ENCODE measurements around the gene TPRG1L.

DNA sequence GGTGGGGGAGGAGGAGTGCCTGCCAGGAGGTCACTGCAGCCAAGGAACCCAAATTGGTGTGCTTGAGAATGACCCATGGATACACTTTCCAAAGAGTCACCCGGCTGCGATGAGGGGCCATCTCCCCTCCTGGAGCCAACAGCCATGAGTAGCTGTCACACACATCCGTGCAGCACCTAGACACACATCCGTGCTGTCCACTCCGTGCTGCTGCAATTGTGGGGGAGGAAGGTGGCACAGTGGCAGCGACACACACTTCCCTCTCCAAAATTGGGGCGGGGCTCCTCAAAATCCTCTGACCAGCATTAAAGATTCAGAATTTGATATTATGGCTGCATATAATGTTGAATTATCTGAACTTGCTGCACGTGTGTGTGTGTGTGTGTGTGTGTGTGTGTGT, 43.3 kb downstream of the TPRG1L start:
- TF ChIP-seq CHD4 (IDR thresholded peaks at IDR 0.05), result no peak
- no peak for TF ChIP-seq ZNF592 (IDR thresholded peaks at IDR 0.05)
- no peak for TF ChIP-seq HCFC1 (IDR thresholded peaks at IDR 0.05; ENCODE audit: low read length)
- no peak for TF ChIP-seq EZH2 (IDR thresholded peaks at IDR 0.05; ENCODE audit: borderline replicate concordance, control insufficient read depth, low read depth, low read length)
- TF ChIP-seq, protein P1, sequence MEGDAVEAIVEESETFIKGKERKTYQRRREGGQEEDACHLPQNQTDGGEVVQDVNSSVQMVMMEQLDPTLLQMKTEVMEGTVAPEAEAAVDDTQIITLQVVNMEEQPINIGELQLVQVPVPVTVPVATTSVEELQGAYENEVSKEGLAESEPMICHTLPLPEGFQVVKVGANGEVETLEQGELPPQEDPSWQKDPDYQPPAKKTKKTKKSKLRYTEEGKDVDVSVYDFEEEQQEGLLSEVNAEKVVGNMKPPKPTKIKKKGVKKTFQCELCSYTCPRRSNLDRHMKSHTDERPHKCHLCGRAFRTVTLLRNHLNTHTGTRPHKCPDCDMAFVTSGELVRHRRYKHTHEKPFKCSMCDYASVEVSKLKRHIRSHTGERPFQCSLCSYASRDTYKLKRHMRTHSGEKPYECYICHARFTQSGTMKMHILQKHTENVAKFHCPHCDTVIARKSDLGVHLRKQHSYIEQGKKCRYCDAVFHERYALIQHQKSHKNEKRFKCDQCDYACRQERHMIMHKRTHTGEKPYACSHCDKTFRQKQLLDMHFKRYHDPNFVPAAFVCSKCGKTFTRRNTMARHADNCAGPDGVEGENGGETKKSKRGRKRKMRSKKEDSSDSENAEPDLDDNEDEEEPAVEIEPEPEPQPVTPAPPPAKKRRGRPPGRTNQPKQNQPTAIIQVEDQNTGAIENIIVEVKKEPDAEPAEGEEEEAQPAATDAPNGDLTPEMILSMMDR (IDR thresholded peaks at IDR 0.05 in 2 of 3, conservative IDR thresholded peaks at IDR 0.05 in 1 of 3; ENCODE audit: control insufficient read depth in 2 of 3, extremely low read depth in 1 of 3, insufficient read depth in 1 of 3, low read depth in 3 of 3, low read length in 3 of 3), result no peak
- TF ChIP-seq, protein P2, sequence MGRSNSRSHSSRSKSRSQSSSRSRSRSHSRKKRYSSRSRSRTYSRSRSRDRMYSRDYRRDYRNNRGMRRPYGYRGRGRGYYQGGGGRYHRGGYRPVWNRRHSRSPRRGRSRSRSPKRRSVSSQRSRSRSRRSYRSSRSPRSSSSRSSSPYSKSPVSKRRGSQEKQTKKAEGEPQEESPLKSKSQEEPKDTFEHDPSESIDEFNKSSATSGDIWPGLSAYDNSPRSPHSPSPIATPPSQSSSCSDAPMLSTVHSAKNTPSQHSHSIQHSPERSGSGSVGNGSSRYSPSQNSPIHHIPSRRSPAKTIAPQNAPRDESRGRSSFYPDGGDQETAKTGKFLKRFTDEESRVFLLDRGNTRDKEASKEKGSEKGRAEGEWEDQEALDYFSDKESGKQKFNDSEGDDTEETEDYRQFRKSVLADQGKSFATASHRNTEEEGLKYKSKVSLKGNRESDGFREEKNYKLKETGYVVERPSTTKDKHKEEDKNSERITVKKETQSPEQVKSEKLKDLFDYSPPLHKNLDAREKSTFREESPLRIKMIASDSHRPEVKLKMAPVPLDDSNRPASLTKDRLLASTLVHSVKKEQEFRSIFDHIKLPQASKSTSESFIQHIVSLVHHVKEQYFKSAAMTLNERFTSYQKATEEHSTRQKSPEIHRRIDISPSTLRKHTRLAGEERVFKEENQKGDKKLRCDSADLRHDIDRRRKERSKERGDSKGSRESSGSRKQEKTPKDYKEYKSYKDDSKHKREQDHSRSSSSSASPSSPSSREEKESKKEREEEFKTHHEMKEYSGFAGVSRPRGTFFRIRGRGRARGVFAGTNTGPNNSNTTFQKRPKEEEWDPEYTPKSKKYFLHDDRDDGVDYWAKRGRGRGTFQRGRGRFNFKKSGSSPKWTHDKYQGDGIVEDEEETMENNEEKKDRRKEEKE (IDR thresholded peaks at IDR 0.05), result no peak
- TF ChIP-seq NBN (IDR thresholded peaks at IDR 0.05), result no peak
- TF ChIP-seq RB1 (IDR thresholded peaks at IDR 0.05; ENCODE audit: borderline replicate concordance), result no peak
- no peak for TF ChIP-seq EP300 (IDR thresholded peaks at IDR 0.05; ENCODE audit: borderline replicate concordance in 1 of 2, control insufficient read depth in 1 of 2, low read depth in 2 of 2, low read length in 2 of 2)
- no peak for TF ChIP-seq MXI1 (IDR thresholded peaks at IDR 0.05; ENCODE audit: low read depth, low read length)

All from GM12878 (cell line).